GM12874 (cell line): ENCODE results near the gene GRIK4.

ENCODE experiments used
- TF ChIP-seq, protein P1 (sequence below): IDR thresholded peaks from 2 replicates; pipeline ENCODE4 v1.5.1; 2011; ENCODE audit warnings: low read depth, mild to moderate bottlenecking, control low read depth, low read length, moderate library complexity; ENCODE audit not compliant: insufficient read depth

The GRIK4 gene

GRCh38 chr11:120547811-120548681, 36.5 kb downstream of the GRIK4 start:
- TF ChIP-seq, protein P1, sequence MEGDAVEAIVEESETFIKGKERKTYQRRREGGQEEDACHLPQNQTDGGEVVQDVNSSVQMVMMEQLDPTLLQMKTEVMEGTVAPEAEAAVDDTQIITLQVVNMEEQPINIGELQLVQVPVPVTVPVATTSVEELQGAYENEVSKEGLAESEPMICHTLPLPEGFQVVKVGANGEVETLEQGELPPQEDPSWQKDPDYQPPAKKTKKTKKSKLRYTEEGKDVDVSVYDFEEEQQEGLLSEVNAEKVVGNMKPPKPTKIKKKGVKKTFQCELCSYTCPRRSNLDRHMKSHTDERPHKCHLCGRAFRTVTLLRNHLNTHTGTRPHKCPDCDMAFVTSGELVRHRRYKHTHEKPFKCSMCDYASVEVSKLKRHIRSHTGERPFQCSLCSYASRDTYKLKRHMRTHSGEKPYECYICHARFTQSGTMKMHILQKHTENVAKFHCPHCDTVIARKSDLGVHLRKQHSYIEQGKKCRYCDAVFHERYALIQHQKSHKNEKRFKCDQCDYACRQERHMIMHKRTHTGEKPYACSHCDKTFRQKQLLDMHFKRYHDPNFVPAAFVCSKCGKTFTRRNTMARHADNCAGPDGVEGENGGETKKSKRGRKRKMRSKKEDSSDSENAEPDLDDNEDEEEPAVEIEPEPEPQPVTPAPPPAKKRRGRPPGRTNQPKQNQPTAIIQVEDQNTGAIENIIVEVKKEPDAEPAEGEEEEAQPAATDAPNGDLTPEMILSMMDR: no peak

DNA sequence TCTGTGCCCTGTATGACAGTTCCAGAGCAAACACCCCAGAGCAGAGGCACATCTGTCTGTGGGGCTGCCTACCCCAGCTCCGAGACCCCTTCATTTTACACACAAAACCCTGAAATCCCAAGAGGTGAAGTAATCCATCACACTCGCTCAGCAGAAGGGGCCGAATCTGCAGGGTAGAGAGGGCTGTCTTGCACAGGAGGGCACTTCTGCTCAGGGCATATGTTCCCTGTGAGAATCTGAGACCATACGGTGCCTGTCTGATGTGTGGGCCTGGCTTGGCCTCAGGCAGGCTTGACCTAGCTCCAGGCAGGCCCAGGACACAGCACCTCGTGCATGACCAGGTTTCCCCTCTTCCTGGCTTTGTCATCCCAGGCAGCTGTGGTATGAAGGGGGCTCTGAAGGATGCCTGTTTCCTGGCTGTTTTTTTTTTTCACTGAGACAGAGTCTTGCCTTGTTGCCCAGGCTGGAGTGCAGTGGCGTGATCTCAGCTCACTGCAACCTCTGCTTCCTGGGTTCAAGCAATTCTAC, 37.2 kb downstream of the GRIK4 start:
- TF ChIP-seq, protein P1: no peak

DNA sequence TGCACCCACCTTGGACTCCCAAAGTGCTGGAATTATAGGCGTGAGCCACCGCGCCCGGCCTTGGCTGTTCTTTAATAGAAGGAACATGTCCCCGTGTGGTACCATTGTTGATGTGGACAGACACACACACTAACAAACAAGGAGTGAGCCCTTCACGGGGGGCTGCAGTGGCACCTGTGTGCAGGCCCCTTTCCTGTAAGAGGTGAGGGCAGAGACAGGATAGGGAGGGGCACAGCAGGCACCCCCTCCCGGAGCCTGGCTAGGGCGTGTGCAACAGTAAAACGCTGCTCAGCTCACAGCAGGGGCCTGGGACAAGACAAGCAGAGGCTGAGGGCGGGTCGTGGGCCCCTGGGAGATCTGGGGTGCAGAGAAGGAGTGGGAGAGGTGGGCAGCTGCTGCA, 37.8 kb downstream of the GRIK4 start:
- TF ChIP-seq, protein P1: no peak

DNA sequence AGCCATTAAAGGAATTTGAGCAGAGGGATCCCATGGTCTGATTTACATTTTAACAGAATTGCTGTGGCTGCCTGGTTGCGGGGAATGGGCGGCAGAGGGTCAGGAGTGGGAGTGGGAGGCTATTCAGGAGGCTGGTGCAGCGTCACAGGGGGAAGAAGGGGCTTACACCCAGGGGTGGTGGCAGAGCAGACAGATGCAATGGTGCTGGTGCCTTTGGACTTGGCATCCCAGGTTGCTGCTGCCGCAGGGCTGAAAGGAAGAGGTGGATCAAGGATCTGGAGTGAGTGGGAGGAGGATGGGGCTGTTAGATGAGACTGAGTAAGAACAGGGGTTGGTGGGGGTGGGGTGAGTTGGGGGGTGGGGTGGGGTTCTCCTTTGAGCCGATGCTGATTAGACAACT, 38.5 kb downstream of the GRIK4 start:
- TF ChIP-seq, protein P1: no peak

GRCh38 chr11:120551191-120551590, 39.6 kb downstream of the GRIK4 start:
- TF ChIP-seq, protein P1: no peak

DNA sequence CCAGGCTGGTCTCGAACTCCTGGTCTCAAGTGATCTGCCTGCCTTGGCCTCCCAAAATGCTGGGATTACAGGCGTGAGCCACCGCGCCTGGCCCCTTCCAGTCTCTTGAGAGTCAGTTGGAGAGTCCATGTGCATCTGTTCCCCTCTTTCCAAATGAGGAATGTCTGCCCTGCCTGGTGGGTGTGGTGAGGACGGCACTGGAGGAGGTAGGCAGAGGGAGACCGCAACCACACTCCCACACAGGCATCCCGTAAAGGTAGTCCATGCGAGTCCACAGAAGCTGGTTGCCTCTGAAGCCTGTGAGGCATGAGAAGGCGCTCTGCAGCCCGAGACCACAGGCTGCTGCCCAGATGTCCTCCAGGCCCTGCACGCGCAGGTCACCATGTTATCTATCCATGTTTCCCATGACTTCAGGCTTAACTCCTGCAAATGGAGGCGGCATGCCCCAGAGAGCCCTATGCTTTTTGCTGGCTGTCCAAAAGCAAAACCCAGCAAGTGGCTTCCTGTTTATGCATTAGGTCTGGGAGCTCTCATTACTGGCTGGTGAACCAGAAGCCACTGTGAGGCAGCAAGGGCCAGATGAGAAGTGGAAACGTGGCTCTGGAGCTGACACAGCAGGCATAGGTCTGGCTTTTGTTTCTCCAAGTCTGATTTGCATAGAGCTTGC, 43.4 kb downstream of the GRIK4 start:
- TF ChIP-seq, protein P1: no peak

- TF ChIP-seq, protein P1: no peak
Observed at GRCh38 chr11:120555433-120555773, 43.9 kb downstream of the GRIK4 start.
